HepG2 (cell line): ENCODE measurements around the gene ZNF396. TPM values are rescaled to one million over a fixed set of nuclear protein-coding genes. Genes with fewer than 3 reads are reported as not detected.
A peak's percentile ranks its signal among the peaks of the same experiment; 100 is the strongest.

Source experiments
- ARID2 ChIP-seq: sonication (generic); formaldehyde crosslinking; IDR thresholded peaks from 2 replicates; pipeline ENCODE4 v1.8.1; 2022; ENCODE audit warnings: mild to moderate bottlenecking, missing genetic modification reagents, borderline replicate concordance
- ARID4A ChIP-seq: sonication (generic); formaldehyde crosslinking; IDR thresholded peaks from 2 replicates; pipeline ENCODE4 v1.5.0; 2020; ENCODE audit warnings: mild to moderate bottlenecking, missing genetic modification reagents, borderline replicate concordance
- FOXA3 ChIP-seq: IDR thresholded peaks from 2 replicates; pipeline ENCODE4 v1.6.1; 2016; ENCODE audit warnings: missing genetic modification reagents, missing compliant biosample characterization
- HNF1A ChIP-seq, 2 experiments: sonication (generic) in 1 of 2; formaldehyde crosslinking in 1 of 2; IDR thresholded peaks; 2 replicates each; pipeline versions ENCODE4 v1.4.0 to v1.6.1; 2016 to 2020; ENCODE audit warnings: borderline replicate concordance in 1 of 2, low read depth in 1 of 2, mild to moderate bottlenecking in 1 of 2, missing genetic modification reagents in 1 of 2
- HNF4A ChIP-seq: sonication (generic); formaldehyde crosslinking; IDR thresholded peaks from 2 replicates; pipeline ENCODE4 v1.4.0; 2020; ENCODE audit warnings: missing genetic modification reagents
- MAX ChIP-seq: IDR thresholded peaks from 2 replicates; pipeline ENCODE4 v1.6.1; 2012; ENCODE audit warnings: inconsistent platforms
- MIER3 ChIP-seq: IDR thresholded peaks from 2 replicates; pipeline ENCODE4 v1.6.1; 2016; ENCODE audit warnings: missing compliant biosample characterization, borderline replicate concordance
- NR2F1 ChIP-seq, 2 experiments: fragments of 450-650 bp in 1 of 2; formaldehyde crosslinking in 1 of 2; IDR thresholded peaks; 2 replicates each; pipeline versions ENCODE4 v1.5.0 to v1.6.1; 2016 to 2020; ENCODE audit warnings: mild to moderate bottlenecking in 1 of 2, missing compliant biosample characterization in 1 of 2, missing genetic modification reagents in 1 of 2, moderate library complexity in 1 of 2
- SMAD1 ChIP-seq: sonication (generic); formaldehyde crosslinking; IDR thresholded peaks from 2 replicates; pipeline ENCODE4 v1.4.0; 2020; ENCODE audit warnings: missing genetic modification reagents, low read depth, mild to moderate bottlenecking, borderline replicate concordance
- THAP9 ChIP-seq: sonication (generic); formaldehyde crosslinking; IDR thresholded peaks from 2 replicates; pipeline ENCODE4; 2020; ENCODE audit warnings: missing genetic modification reagents, mild to moderate bottlenecking, borderline replicate concordance
- TSC22D2 ChIP-seq: sonication (generic); formaldehyde crosslinking; IDR thresholded peaks from 2 replicates; pipeline ENCODE4 v1.5.1; 2020; ENCODE audit warnings: missing genetic modification reagents, mild to moderate bottlenecking, borderline replicate concordance
- XRCC5 ChIP-seq: fragments of 200-400 bp; formaldehyde crosslinking; optimal IDR thresholded peaks from 2 replicates; pipeline ENCODE3; 2017; ENCODE audit warnings: mild to moderate bottlenecking, low read length
- ZNF484 ChIP-seq: sonication (generic); formaldehyde crosslinking; IDR thresholded peaks from 2 replicates; pipeline ENCODE4 v1.5.1; 2020; ENCODE audit warnings: mild to moderate bottlenecking, low read depth, missing genetic modification reagents, borderline replicate concordance
- ZNF510 ChIP-seq: sonication (generic); formaldehyde crosslinking; IDR thresholded peaks from 2 replicates; pipeline ENCODE4 v1.4.0; 2020; ENCODE audit warnings: low read depth, mild to moderate bottlenecking, missing genetic modification reagents
- ZNF772 ChIP-seq: sonication (generic); formaldehyde crosslinking; IDR thresholded peaks from 2 replicates; pipeline ENCODE4 v1.5.0; 2020; ENCODE audit warnings: mild to moderate bottlenecking, missing genetic modification reagents
- polyA plus RNA-seq, 8 experiments: library from polyadenylated mRNA; depleted of rRNA in 3 of 8; stranded (reverse) in 7 of 8; unstranded in 1 of 8; fragments of >200 nt; fragmentation: Illumina TruSeq in 4 of 8; extraction: Trizol in 4 of 8; gene quantifications; 2 replicates each; pipeline versions ENCODE4 v1.2.1 to v1.2.3, GENCODE V29; 2011 to 2016; ENCODE audit warnings: low read depth in 4 of 8, missing spikeins in 1 of 8, mixed read lengths in 1 of 8; ENCODE audit not compliant: insufficient read depth in 1 of 8
- total RNA-seq, 5 experiments: library from RNA; depleted of rRNA; stranded (reverse); fragments of >200 nt; fragmentation: Illumina TruSeq; extraction: Trizol; gene quantifications; 2 replicates each; pipeline ENCODE4 v1.2.3, GENCODE V29; 2016; ENCODE audit warnings: low read depth in 1 of 5

Gene ZNF396
- total and polyA plus RNA-seq, 2 of the 13 experiments (the other 11 are each of a cell fraction or from before 2014, with no cell fraction given), result 0.25 to 0.75 TPM

- TF ChIP-seq ZNF510 (peak; percentile 71; the same call in 1 of the 2 replicates), MAX (peak; percentile 75), FOXA3 (CRISPR knock-in tag) (peak; percentile 7; the same call in 1 of the 2 replicates), HNF1A (IDR thresholded peaks at IDR 0.05; ENCODE audit: low read depth) (no peak), HNF1A (CRISPR knock-in tag; IDR thresholded peaks at IDR 0.05; ENCODE audit: borderline replicate concordance) (peak; percentile 58; the same call in 1 of the 2 replicates), ARID2 (CRISPR knock-in tag) (0 out of 2 replicates have a peak, but pooled peaks have one; percentile 4), SMAD1 (CRISPR knock-in tag) (0 out of 2 replicates have a peak, but pooled peaks have one; percentile 19), ZNF772 (CRISPR knock-in tag) (peak; percentile 55; the same call in 1 of the 2 replicates), MIER3 (CRISPR knock-in tag) (no peak; the same call in 1 of the 2 replicates), THAP9 (peak; percentile 42; the same call in 1 of the 2 replicates), XRCC5 (no peak), TSC22D2 (CRISPR knock-in tag) (no peak), ZNF484 (CRISPR knock-in tag) (no peak), ARID4A (CRISPR knock-in tag) (peak; percentile 93), HNF4A (CRISPR knock-in tag) (peak; percentile 58; the same call in 1 of the 2 replicates), NR2F1 (CRISPR knock-in tag; IDR thresholded peaks at IDR 0.05) (no peak)
Observed at GRCh38 chr18:35343936-35344735, 33.0 kb downstream of the ZNF396 start, which contains the start of gene ZNF24 (continued).
